Choroid plexus epithelial cell (primary cell): Measurements from ENCODE around the gene G3BP2.

Experiments
- DNase-seq: peaks from one replicate; pipeline ENCODE4 v3.0.0-alpha.2; 2010; ENCODE audit warnings: low read depth
- H3K4me3 ChIP-seq: 2 replicates; pipeline ENCODE4 v1.5.1; 2011; ENCODE audit warnings: low read depth, mild to moderate bottlenecking, control low read depth, low read length, moderate library complexity
- TF ChIP-seq, protein P1 (sequence below): conservative IDR thresholded peaks from 2 replicates; pipeline ENCODE4 v1.5.1; 2011; ENCODE audit warnings: low read depth, mild to moderate bottlenecking, control low read depth, inconsistent platforms, low read length, moderate library complexity

G3BP2 gene

DNA sequence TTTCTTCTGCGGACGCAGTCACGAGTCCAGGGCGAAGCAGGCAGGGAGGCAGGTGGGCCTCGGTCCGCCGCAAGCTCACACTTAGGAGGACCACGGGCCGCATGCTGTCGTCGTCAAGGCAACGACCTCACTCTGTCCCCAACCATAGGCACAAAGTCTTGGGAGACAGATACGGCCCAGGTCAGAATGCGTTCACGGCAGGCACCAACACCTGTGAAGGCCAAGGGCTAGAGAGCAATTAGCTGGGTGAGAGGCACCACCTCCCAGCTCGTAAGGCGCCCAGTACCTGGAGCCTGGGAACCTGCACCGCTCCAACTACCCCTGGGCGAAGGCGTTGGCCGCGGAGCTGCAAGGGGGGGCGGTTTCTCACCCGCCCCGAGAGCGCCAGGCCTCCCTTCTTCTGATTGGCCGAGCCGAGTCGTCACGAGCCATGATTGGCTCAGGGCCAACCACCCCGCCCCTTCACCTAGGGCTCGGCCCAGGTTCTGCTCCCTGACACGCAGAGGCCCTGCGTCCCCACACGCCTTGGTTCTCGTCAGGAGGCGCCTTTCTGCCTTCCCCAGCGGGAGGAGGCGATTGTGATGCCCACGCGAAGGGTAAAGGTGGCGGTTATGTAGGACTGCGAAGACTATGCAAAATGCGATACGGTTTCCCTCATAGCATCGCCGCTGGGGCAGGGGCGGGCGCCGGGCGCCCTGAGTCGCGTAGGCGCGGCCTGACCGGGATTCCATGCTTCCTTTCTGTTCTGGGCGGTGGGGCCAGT lies 42.9 kb downstream of the G3BP2 start, which contains the start of gene CDKL2:
Gene CDKL2, minus strand, starts transcription at position 355 of the 763 bp plus-strand sequence. CDS start 4,540 bp downstream, outside the sequence.
- DNase-seq: peak; percentile 64
- TF ChIP-seq, protein P1, sequence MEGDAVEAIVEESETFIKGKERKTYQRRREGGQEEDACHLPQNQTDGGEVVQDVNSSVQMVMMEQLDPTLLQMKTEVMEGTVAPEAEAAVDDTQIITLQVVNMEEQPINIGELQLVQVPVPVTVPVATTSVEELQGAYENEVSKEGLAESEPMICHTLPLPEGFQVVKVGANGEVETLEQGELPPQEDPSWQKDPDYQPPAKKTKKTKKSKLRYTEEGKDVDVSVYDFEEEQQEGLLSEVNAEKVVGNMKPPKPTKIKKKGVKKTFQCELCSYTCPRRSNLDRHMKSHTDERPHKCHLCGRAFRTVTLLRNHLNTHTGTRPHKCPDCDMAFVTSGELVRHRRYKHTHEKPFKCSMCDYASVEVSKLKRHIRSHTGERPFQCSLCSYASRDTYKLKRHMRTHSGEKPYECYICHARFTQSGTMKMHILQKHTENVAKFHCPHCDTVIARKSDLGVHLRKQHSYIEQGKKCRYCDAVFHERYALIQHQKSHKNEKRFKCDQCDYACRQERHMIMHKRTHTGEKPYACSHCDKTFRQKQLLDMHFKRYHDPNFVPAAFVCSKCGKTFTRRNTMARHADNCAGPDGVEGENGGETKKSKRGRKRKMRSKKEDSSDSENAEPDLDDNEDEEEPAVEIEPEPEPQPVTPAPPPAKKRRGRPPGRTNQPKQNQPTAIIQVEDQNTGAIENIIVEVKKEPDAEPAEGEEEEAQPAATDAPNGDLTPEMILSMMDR: no peak
- H3K4me3 ChIP-seq: peak within 1 kb of the TSS; percentile 80

DNA sequence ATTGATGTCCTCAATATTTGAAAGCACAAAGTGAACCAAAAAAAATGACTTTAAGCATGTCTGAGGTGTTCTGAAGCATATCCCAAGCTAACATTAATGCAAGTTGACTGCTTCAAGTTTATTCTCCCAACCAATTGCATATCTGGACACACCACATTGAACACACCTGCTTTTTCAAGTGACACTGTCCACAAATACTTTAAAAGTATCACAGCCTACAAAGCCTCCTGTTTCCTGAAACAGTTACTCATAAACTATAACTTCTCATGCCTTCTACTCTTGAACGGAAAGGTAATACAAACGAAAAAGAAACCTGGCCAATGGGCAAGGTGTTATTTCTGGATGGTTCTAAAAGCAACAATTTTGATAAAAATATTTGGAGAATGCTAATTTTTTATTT lies 44.0 kb downstream of the G3BP2 start:
- TF ChIP-seq, protein P1: no peak
- H3K4me3 ChIP-seq: no peak overlapping the region
- DNase-seq: no peak

DNA sequence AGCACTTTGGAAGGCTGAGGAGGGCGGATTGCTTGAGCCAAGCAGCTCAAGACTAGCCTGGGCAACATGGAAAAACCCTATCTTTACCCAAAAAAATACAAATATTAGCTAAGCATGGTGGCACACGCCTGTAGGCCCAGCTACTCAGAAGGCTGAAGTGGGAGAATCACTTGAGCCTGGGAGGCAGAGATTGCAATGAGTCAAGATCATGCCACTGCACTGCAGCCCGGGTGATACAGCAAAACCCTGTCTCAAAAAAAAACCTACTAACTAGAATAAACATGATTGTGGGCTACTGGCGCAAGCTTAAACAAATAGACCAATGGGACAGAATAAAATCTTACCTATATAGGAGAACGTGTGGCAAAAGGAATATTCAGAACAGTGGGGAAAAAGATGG lies 50.2 kb downstream of the G3BP2 start:
- H3K4me3 ChIP-seq: no peak overlapping the region
- DNase-seq: no peak
- TF ChIP-seq, protein P1: no peak

DNA sequence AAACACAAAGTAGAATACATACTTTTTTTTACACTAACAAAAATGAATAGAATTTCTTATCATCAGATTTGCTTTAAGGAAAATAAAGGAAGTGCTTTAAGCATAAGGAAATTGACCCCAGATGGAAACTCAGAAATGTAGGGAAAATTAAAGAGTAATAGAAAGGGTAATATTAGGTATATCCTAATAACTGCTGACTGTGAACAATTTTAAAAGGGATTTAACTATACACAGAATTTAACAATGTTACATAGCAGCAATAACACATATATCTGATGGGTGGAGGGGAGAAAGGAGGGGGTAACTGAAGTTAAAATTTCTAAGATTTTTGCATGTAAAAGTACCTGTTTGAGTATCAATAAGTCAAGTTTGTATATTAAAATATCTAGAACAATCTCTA lies 51.5 kb downstream of the G3BP2 start:
- TF ChIP-seq, protein P1: no peak
- no peak for DNase-seq

DNA sequence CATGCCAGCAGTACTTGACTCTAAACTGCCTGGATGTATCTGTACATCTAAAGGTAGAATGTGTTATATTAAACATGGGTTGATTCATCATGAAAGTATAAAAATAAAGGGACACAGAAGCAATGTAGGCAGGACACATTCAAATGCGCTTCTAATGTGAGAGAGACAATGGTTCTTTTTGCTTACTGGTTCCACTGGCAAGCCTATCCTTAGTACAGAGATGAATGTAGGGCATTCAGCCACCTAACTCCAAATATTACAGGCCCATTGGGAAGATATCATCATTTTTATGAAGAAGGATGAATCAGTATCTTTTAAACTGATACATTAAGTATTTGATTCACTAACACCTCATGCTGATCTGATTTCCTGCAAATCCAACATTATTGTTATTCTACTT lies 60.9 kb downstream of the G3BP2 start:
- no peak overlapping the region for H3K4me3 ChIP-seq
- DNase-seq: no peak
- TF ChIP-seq, protein P1: no peak

More for the DNA sequence above, 51.5 kb downstream of the G3BP2 start:
- no peak overlapping the region for H3K4me3 ChIP-seq

DNA sequence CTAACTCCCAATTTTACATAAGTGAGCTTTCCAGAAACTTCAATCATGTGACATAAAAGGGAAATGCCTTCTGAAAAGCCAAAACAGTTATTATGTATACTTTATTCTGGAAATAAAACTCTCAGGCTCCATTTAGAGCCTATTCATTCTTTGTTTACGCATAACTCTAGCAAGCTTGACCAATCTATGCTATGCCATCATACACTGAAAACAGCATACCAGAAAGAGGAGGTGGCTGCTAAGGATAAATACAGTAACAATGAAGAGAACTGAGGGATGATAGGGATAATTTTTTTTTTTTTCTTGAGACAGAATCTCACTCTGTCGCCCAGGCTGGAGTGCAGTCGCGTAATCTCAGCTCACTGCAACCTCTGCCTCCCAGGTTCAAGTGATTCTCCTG lies 67.3 kb downstream of the G3BP2 start:
- no peak overlapping the region for H3K4me3 ChIP-seq
- no peak for DNase-seq

More for the DNA sequence above, 67.3 kb downstream of the G3BP2 start:
- TF ChIP-seq, protein P1: no peak
